Astrocyte of the hippocampus (primary cell): ENCODE data around the gene RHOJ.
A peak's percentile ranks its signal among the peaks of the same experiment; 100 is the strongest.
"Not testable (repeated sequence)": the region's sequence is repeated elsewhere in the genome, so short reads cannot be mapped to it uniquely, and the experiment has no call there.

Source experiments
- DNase-seq: peaks from one replicate; pipeline ENCODE4 v3.0.0; 2011; ENCODE audit warnings: low read depth, low spot score

Gene RHOJ

GRCh38 chr14:63204407-63205043 is at the start of gene RHOJ:
Gene RHOJ (plus strand): TSS chr14:63204443. CDS start chr14:63204870, 427 bp downstream.
- DNase-seq = peak; percentile 65

- DNase-seq = peak; percentile 34
Observed at GRCh38 chr14:63155511-63156185, 48.6 kb upstream of the RHOJ start.

GRCh38 chr14:63157195-63157594 is 47.0 kb upstream of the RHOJ start:
- DNase-seq = no peak

GRCh38 chr14:63163306-63163705 is 40.9 kb upstream of the RHOJ start:
- no peak for DNase-seq

GRCh38 chr14:63164108-63164683 is 40.0 kb upstream of the RHOJ start:
- peak; percentile 34 for DNase-seq

GRCh38 chr14:63165267-63165666 is 39.0 kb upstream of the RHOJ start:
- DNase-seq = not testable (repeated sequence)

- DNase-seq = no peak
Observed at GRCh38 chr14:63167044-63167443, 37.2 kb upstream of the RHOJ start.

GRCh38 chr14:63174760-63175191 is 29.5 kb upstream of the RHOJ start:
- peak; percentile 93 for DNase-seq

- DNase-seq = no peak
Observed at GRCh38 chr14:63175531-63175930, 28.7 kb upstream of the RHOJ start.

GRCh38 chr14:63178912-63179311 is 25.3 kb upstream of the RHOJ start:
- DNase-seq = peak; percentile 91

- DNase-seq = no peak
Observed at GRCh38 chr14:63179383-63179782, 24.9 kb upstream of the RHOJ start.

- no peak for DNase-seq
Observed at GRCh38 chr14:63180011-63180410, 24.2 kb upstream of the RHOJ start.

GRCh38 chr14:63182968-63183367 is 21.3 kb upstream of the RHOJ start:
- no peak for DNase-seq

GRCh38 chr14:63186453-63186852 is 17.8 kb upstream of the RHOJ start:
- DNase-seq = peak; percentile 21

- DNase-seq = no peak
Observed at GRCh38 chr14:63191211-63191610, 13.0 kb upstream of the RHOJ start.

GRCh38 chr14:63192085-63192484 is 12.2 kb upstream of the RHOJ start:
- peak; percentile 35 for DNase-seq

- DNase-seq = no peak
Observed at GRCh38 chr14:63193236-63193635, 11.0 kb upstream of the RHOJ start.

- no peak for DNase-seq
Observed at GRCh38 chr14:63200035-63200740, 4.1 kb upstream of the RHOJ start.

- no peak for DNase-seq
Observed at GRCh38 chr14:63200767-63201166, 3.5 kb upstream of the RHOJ start.

GRCh38 chr14:63203015-63203414 is 1.2 kb upstream of the RHOJ start:
- no peak for DNase-seq

GRCh38 chr14:63203618-63204406 is 431 bp upstream of the RHOJ start:
- DNase-seq = peak; percentile 98
